Smooth muscle cell (in vitro differentiated cells): Measurements from ENCODE around the gene MAPK7. TPM values are rescaled to one million over a fixed set of nuclear protein-coding genes. Genes with fewer than 3 reads are reported as not detected.

Source experiments
- DNase-seq: peaks from one replicate; lab custom pipeline; 2025; ENCODE audit not compliant: unreplicated experiment; lab: John Stamatoyannopoulos, UW
- H2AFZ ChIP-seq: fragments of 200-600 bp; sonication (generic); 2 replicates; pipeline ENCODE4 v1.6.0; 2016; ENCODE audit warnings: antibody characterized with exemption, low read depth, mild to moderate bottlenecking
- H3F3A ChIP-seq: fragments of 200-600 bp; sonication (generic); 2 replicates; pipeline ENCODE4 v1.6.0; 2017; ENCODE audit warnings: antibody characterized with exemption, low read depth
- H3K27ac ChIP-seq: fragments of 200-600 bp; sonication (generic); 2 replicates; pipeline ENCODE4 v1.5.1; 2016; ENCODE audit warnings: low read depth, mild to moderate bottlenecking
- H3K27me3 ChIP-seq: fragments of 200-600 bp; sonication (generic); 2 replicates; pipeline ENCODE4 v1.6.1; 2016; ENCODE audit warnings: low read depth, mild to moderate bottlenecking
- H3K36me3 ChIP-seq: fragments of 200-600 bp; sonication (generic); 2 replicates; pipeline ENCODE4 v1.5.1; 2016; ENCODE audit warnings: low read depth
- H3K4me1 ChIP-seq: fragments of 200-600 bp; sonication (generic); 2 replicates; pipeline ENCODE4 v1.5.1; 2016; ENCODE audit warnings: low read depth
- H3K4me2 ChIP-seq: fragments of 200-600 bp; sonication (generic); 2 replicates; pipeline ENCODE4 v1.6.0; 2016; ENCODE audit warnings: mild to moderate bottlenecking
- H3K4me3 ChIP-seq: fragments of 200-600 bp; sonication (generic); 2 replicates; pipeline ENCODE4 v1.5.1; 2016; ENCODE audit warnings: mild to moderate bottlenecking
- H3K79me2 ChIP-seq: fragments of 200-600 bp; sonication (generic); 2 replicates; pipeline ENCODE4 v1.6.0; 2016; ENCODE audit warnings: low read depth, mild to moderate bottlenecking
- H3K9ac ChIP-seq: fragments of 200-600 bp; sonication (generic); 2 replicates; pipeline ENCODE4 v1.6.0; 2016; ENCODE audit warnings: low read depth
- H3K9me3 ChIP-seq: fragments of 200-600 bp; sonication (generic); replicated peaks from 2 replicates; pipeline ENCODE4 v1.5.1; 2016; ENCODE audit warnings: low read depth
- H4K20me1 ChIP-seq: fragments of 200-600 bp; sonication (generic); 2 replicates; pipeline ENCODE4 v1.6.0; 2016; ENCODE audit warnings: low read depth
- WGBS: methylation state at CpG from one replicate; pipeline ENCODE4 v1.1.7; 2016; ENCODE audit warnings: low lambda C conversion rate; 5-methylcytosine and 5-hydroxymethylcytosine counted together
- polyA plus RNA-seq: library from polyadenylated mRNA; unstranded; fragments of >200 nt; fragmentation: Nextera tagmentation; extraction: Ambion mirVana; gene quantifications from 2 replicates; pipeline ENCODE4 v1.2.1, GENCODE V29; 2016
- total RNA-seq: library from RNA; depleted of rRNA; stranded (reverse); fragments of >200 nt; gene quantifications from 2 replicates; pipeline ENCODE4 v1.2.3, GENCODE V29; 2014
- TF ChIP-seq, protein P1 (sequence below): fragments of 200-600 bp; sonication (generic); IDR thresholded peaks from 2 replicates; pipeline ENCODE4 v1.5.1; 2017; ENCODE audit warnings: borderline replicate concordance, mild to moderate bottlenecking, antibody characterized with exemption; ENCODE audit not compliant: insufficient read depth, poor library complexity, severe bottlenecking

The MAPK7 gene
- total and polyA plus RNA-seq, 2 experiments from 2014 or later: 9.1 to 36.3 TPM

DNA sequence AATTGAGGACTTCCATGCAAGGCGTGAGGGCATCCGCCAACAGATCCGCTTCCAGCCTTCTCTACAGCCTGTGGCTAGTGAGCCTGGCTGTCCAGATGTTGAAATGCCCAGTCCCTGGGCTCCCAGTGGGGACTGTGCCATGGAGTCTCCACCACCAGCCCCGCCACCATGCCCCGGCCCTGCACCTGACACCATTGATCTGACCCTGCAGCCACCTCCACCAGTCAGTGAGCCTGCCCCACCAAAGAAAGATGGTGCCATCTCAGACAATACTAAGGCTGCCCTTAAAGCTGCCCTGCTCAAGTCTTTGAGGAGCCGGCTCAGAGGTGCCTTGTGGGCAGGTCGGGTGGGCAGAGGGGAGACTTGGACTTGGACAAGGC lies 3.1 kb downstream of the MAPK7 start:
- no peak overlapping the region for H3K4me2 ChIP-seq
- 98% methylated on average over 7 of the region's 7 CpGs for WGBS
- H2AFZ ChIP-seq: no peak overlapping the region
- H3K9ac ChIP-seq: no peak overlapping the region
- H3K36me3 ChIP-seq: no peaks in the 10 kb centered on the region
- H3K4me3 ChIP-seq: no peak overlapping the region
- no peaks in the 10 kb centered on the region for H3K27me3 ChIP-seq
- H4K20me1 ChIP-seq: peaks cover 56% of the 10 kb centered on the region
- no peaks in the 10 kb centered on the region for H3K9me3 ChIP-seq
- TF ChIP-seq, protein P1, sequence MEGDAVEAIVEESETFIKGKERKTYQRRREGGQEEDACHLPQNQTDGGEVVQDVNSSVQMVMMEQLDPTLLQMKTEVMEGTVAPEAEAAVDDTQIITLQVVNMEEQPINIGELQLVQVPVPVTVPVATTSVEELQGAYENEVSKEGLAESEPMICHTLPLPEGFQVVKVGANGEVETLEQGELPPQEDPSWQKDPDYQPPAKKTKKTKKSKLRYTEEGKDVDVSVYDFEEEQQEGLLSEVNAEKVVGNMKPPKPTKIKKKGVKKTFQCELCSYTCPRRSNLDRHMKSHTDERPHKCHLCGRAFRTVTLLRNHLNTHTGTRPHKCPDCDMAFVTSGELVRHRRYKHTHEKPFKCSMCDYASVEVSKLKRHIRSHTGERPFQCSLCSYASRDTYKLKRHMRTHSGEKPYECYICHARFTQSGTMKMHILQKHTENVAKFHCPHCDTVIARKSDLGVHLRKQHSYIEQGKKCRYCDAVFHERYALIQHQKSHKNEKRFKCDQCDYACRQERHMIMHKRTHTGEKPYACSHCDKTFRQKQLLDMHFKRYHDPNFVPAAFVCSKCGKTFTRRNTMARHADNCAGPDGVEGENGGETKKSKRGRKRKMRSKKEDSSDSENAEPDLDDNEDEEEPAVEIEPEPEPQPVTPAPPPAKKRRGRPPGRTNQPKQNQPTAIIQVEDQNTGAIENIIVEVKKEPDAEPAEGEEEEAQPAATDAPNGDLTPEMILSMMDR: no peak
- no peak overlapping the region for H3K27ac ChIP-seq
- H3K4me1 ChIP-seq: peaks cover 11% of the 10 kb centered on the region
- H3K79me2 ChIP-seq: peaks cover 24% of the 10 kb centered on the region
- H3F3A ChIP-seq: peaks cover 32% of the 10 kb centered on the region
- no peak for DNase-seq

DNA sequence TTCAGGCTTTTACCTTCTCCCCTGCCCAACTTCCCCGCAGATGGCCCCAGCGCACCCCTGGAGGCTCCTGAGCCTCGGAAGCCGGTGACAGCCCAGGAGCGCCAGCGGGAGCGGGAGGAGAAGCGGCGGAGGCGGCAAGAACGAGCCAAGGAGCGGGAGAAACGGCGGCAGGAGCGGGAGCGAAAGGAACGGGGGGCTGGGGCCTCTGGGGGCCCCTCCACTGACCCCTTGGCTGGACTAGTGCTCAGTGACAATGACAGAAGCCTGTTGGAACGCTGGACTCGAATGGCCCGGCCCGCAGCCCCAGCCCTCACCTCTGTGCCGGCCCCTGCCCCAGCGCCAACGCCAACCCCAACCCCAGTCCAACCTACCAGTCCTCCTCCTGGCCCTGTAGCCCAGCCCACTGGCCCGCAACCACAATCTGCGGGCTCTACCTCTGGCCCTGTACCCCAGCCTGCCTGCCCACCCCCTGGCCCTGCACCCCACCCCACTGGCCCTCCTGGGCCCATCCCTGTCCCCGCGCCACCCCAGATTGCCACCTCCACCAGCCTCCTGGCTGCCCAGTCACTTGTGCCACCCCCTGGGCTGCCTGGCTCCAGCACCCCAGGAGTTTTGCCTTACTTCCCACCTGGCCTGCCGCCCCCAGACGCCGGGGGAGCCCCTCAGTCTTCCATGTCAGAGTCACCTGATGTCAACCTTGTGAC lies 3.6 kb downstream of the MAPK7 start:
- Histone ChIP-seq H3K4me2 (no peak overlapping the region), H3K36me3 (no peaks in the 10 kb centered on the region), H3K9me3 (no peaks in the 10 kb centered on the region), H3K27me3 (no peaks in the 10 kb centered on the region), H3F3A (peaks cover 30% of the 10 kb centered on the region), H3K79me2 (peaks cover 24% of the 10 kb centered on the region), H4K20me1 (peaks cover 56% of the 10 kb centered on the region), H3K4me3 (no peak overlapping the region), H2AFZ (no peak overlapping the region), H3K27ac (peak overlapping the region; percentile 47), H3K9ac (no peak overlapping the region), H3K4me1 (peaks cover 13% of the 10 kb centered on the region)
- 99% methylated on average over 26 of the region's 31 CpGs for WGBS
- TF ChIP-seq, protein P1: no peak
- DNase-seq: no peak

DNA sequence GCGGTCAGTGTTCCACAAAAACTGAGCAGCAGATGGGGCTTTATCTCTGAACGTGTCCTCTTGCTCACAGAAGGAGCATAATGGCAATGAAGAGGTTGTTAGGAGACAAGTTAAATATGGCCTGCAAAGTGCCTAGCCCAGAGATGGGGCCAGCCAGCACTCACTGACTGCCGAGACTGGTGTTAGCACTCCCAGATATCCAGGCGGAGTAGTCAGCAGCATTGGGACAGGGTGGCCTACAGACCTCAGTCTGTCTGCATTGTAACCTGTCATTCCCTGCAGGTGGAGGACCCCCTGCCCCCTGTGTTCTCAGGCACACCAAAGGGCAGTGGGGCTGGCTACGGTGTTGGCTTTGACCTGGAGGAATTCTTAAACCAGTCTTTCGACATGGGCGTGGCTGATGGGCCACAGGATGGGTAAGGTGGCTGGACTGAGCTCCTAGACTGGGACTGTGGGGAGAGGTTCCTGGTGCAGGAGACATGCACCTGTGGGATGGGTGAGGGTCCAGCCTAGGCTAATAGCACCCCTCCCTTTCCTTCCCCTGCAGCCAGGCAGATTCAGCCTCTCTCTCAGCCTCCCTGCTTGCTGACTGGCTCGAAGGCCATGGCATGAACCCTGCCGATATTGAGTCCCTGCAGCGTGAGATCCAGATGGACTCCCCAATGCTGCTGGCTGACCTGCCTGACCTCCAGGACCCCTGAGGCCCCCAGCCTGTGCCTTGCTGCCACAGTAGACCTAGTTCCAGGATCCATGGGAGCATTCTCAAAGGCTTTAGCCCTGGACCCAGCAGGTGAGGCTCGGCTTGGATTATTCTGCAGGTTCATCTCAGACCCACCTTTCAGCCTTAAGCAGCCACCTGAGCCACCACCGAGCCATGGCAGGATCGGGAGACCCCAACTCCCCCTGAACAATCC lies 4.5 kb downstream of the MAPK7 start:
- peaks cover 18% of the 10 kb centered on the region for H3K4me1 ChIP-seq
- WGBS: 86% methylated on average over 13 of the region's 13 CpGs
- H4K20me1 ChIP-seq: peaks cover 56% of the 10 kb centered on the region
- peaks cover 26% of the 10 kb centered on the region for H3F3A ChIP-seq
- H3K4me2 ChIP-seq: no peak overlapping the region
- no peak overlapping the region for H3K4me3 ChIP-seq
- DNase-seq: no peak
- H2AFZ ChIP-seq: no peak overlapping the region
- TF ChIP-seq, protein P1: no peak
- H3K27ac ChIP-seq: peak overlapping the region; percentile 47
- no peaks in the 10 kb centered on the region for H3K36me3 ChIP-seq
- no peaks in the 10 kb centered on the region for H3K27me3 ChIP-seq
- H3K9ac ChIP-seq: no peak overlapping the region
- H3K9me3 ChIP-seq: no peaks in the 10 kb centered on the region
- H3K79me2 ChIP-seq: peaks cover 24% of the 10 kb centered on the region
